MCF 10A (cell line): ENCODE data around the gene MAEA. TPM values are rescaled to one million over a fixed set of nuclear protein-coding genes. Genes with fewer than 3 reads are reported as not detected.
A peak's percentile ranks its signal among the peaks of the same experiment; 100 is the strongest.

ENCODE experiments used
- BruUV-seq: library from RNA; stranded (reverse); fragments of 400-500 nt; replicated peaks from 2 replicates; lab custom pipeline; 2021; lab: Mats Ljungman, UMichigan
- CTCF ChIA-PET: fragments of 300-600 bp; sonication (Branson Sonifier 250); formaldehyde crosslinking; extraction: SDS; loops from one replicate; lab custom pipeline; 2021; ENCODE audit warnings: antibody characterized with exemption, inconsistent platforms; lab: Yijun Ruan, JAX
- POLR2A ChIA-PET: fragments of 300-600, 350-650 bp; sonication (Branson Sonifier 250); formaldehyde crosslinking; extraction: SDS; loops from one replicate; lab custom pipeline; 2020; ENCODE audit warnings: antibody characterized with exemption, inconsistent platforms; lab: Yijun Ruan, JAX
- DNase-seq: peaks from one replicate; pipeline ENCODE4 v3.0.0-alpha.2; 2018; ENCODE audit not compliant: unreplicated experiment
- H3K27ac Mint-ChIP-seq: one replicate; pipeline ENCODE4 v1.8.0; 2022; ENCODE audit warnings: mild to moderate bottlenecking, low read depth, mixed read lengths; ENCODE audit not compliant: unreplicated experiment
- H3K27me3 Mint-ChIP-seq: one replicate; pipeline ENCODE4 v1.8.0; 2022; ENCODE audit warnings: mixed read lengths; ENCODE audit not compliant: insufficient read depth, unreplicated experiment
- H3K36me3 Mint-ChIP-seq: one replicate; pipeline ENCODE4 v1.8.0; 2022; ENCODE audit warnings: mild to moderate bottlenecking, moderate library complexity, mixed read lengths; ENCODE audit not compliant: insufficient read depth, unreplicated experiment
- H3K4me1 Mint-ChIP-seq: one replicate; pipeline ENCODE4 v1.8.0; 2022; ENCODE audit warnings: mixed read lengths; ENCODE audit not compliant: insufficient read depth, unreplicated experiment
- H3K4me3 Mint-ChIP-seq: one replicate; pipeline ENCODE4 v1.8.0; 2022; ENCODE audit warnings: mild to moderate bottlenecking, moderate library complexity, mixed read lengths; ENCODE audit not compliant: unreplicated experiment
- H3K9me3 Mint-ChIP-seq: one replicate; pipeline ENCODE4 v1.8.0; 2022; ENCODE audit warnings: mixed read lengths; ENCODE audit not compliant: unreplicated experiment
- intact Hi-C: fragments of 100-400 bp; cut with micrococcal nuclease; formaldehyde crosslinking; loops from 2 replicates; pipeline ENCODE4 v1.14.1; 2022
- total RNA-seq: library from RNA; stranded (reverse); gene quantifications from 2 replicates; pipeline ENCODE4 v1.2.3, GENCODE V29; 2022
- TF ChIP-seq, protein P1 (sequence below): fragments of 200-600 bp; IDR thresholded peaks from one replicate; pipeline ENCODE4 v1.8.0; 2022; ENCODE audit warnings: antibody characterized with exemption, mild to moderate bottlenecking; ENCODE audit not compliant: unreplicated experiment

Gene MAEA
- total RNA-seq, 1 experiment from 2014 or later, result 89.6 TPM

DNA sequence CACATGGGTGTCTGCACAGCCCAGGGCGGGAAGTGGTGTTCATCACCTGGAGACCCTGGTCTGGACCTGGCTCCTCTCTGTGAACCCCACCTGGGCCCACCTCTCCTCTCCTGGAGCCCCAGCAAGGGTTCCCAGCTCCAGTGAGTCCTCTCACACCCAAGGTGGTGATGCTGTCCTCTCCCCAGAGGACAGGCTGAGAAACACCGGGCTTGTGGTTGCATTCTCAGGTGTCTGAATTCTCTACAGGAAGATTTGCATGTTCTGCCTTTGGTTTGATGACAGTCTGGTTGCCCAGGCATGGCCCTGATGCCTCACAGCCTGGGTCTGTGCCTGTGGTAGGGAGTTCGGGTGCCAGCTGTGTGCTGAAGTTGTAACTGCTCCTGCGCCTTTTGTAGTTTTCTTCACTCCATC, 3.8 kb downstream of the MAEA start:
- ChIA-PET CTCF (interaction anchor here (0.6 to 1.0 kb wide), 2 partner anchors 25 to 239 kb away, joined by 3 to 5 read pairs; no protein-coding TSS in a partner anchor), POLR2A (interaction anchor here (1.2 kb wide), 1 partner anchor 13 kb away, joined by 3 read pairs; no protein-coding TSS in a partner anchor)
- no peak for DNase-seq
- peaks cover 8% of the 10 kb centered on the region for H3K36me3 Mint-ChIP-seq
- BruUV-seq, result no TSS peak
- no peak overlapping the region for H3K4me3 Mint-ChIP-seq
- H3K27ac Mint-ChIP-seq, result no peak overlapping the region
- H3K9me3 Mint-ChIP-seq, result no peaks in the 10 kb centered on the region
- TF ChIP-seq, protein P1, sequence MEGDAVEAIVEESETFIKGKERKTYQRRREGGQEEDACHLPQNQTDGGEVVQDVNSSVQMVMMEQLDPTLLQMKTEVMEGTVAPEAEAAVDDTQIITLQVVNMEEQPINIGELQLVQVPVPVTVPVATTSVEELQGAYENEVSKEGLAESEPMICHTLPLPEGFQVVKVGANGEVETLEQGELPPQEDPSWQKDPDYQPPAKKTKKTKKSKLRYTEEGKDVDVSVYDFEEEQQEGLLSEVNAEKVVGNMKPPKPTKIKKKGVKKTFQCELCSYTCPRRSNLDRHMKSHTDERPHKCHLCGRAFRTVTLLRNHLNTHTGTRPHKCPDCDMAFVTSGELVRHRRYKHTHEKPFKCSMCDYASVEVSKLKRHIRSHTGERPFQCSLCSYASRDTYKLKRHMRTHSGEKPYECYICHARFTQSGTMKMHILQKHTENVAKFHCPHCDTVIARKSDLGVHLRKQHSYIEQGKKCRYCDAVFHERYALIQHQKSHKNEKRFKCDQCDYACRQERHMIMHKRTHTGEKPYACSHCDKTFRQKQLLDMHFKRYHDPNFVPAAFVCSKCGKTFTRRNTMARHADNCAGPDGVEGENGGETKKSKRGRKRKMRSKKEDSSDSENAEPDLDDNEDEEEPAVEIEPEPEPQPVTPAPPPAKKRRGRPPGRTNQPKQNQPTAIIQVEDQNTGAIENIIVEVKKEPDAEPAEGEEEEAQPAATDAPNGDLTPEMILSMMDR, result no peak
- intact Hi-C loops, result no loop called here
- no peaks in the 10 kb centered on the region for H3K27me3 Mint-ChIP-seq
- H3K4me1 Mint-ChIP-seq, result peaks cover 26% of the 10 kb centered on the region

DNA sequence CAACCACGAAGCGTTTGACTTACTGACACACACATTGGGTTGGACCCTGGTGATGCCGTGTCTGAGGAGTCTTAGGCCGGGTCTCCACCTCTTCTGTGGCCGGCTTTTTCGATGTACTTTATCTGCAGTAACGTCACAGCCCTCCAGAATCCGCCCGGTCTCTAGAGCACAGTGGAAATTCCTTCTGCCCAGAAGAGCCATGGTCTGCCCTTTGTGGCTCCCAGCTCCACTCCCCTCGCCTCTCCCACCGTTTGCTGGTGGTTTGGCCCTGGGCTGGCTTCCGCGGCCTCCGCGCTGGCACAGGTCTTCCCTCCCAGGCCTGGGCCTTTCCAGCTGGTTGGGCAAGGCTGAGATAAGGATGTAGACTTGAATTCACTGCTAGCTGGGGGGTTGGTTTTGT, 4.3 kb downstream of the MAEA start:
- Mint-ChIP-seq H3K9me3 (no peaks in the 10 kb centered on the region), H3K27ac (no peak overlapping the region), H3K4me3 (no peak overlapping the region), H3K27me3 (no peaks in the 10 kb centered on the region), H3K4me1 (peaks cover 25% of the 10 kb centered on the region), H3K36me3 (peaks cover 12% of the 10 kb centered on the region)
- TF ChIP-seq, protein P1, result no peak
- intact Hi-C loops, result no loop called here
- BruUV-seq, result no TSS peak
- POLR2A ChIA-PET, result no interaction called here
- CTCF ChIA-PET, result interaction anchor here (0.6 to 0.7 kb wide), 3 partner anchors 240 to 402 kb away, joined by 3 to 5 read pairs (median 4); no protein-coding TSS in a partner anchor
- DNase-seq, result no peak

DNA sequence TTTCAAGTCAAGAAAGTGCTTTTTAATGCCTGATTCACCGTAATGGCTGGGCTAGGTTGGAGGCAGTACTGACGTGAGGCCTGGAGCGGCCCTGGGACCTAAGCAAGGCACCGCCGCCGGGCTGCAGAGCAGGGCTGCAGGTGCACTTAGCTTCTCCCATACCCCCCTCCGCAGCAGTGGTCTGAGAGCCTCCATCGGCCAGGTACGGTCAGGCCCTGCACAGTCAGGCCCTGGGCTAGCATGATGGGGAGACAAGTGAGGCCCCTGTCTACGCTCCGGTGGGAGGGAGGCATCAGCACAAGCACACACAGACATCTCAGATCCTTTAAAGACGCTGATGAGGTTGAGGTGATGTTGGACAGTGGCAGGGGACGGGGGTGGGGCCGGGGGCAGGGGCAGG, 4.7 kb downstream of the MAEA start:
- no peak for DNase-seq
- Mint-ChIP-seq H3K36me3 (peaks cover 16% of the 10 kb centered on the region), H3K27ac (peak overlapping the region; percentile 71), H3K4me1 (peaks cover 30% of the 10 kb centered on the region), H3K27me3 (no peaks in the 10 kb centered on the region), H3K9me3 (no peaks in the 10 kb centered on the region), H3K4me3 (no peak overlapping the region)
- ChIA-PET POLR2A (no interaction called here), CTCF (interaction anchor here (0.7 kb wide), 2 partner anchors 396 to 402 kb away, joined by 3 to 4 read pairs; no protein-coding TSS in a partner anchor)
- TF ChIP-seq, protein P1, result no peak
- intact Hi-C loops, result no loop called here
- no TSS peak for BruUV-seq

DNA sequence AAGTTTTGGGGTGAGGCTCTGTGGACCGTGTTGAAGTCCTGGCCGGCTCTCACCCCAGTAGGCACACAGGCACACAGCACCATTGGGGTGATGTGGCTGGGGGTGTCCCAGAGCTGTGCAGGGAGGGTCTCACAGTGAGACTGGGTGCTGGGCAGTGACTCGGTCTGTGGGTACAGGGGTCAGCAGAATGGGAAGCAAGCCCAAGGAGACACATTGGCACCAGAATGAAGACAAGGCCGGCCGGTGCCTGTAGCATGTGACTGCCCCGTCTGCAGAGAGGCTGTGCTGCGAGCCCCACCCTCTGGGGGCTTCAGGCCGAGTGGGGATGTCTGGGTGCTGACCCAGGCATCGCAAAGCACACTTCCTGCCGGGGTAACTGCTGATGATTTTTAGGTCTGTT, 5.2 kb downstream of the MAEA start:
- no TSS peak for BruUV-seq
- POLR2A ChIA-PET, result no interaction called here
- TF ChIP-seq, protein P1, result no peak
- intact Hi-C loops, result no loop called here
- Mint-ChIP-seq H3K27me3 (no peaks in the 10 kb centered on the region), H3K9me3 (no peaks in the 10 kb centered on the region), H3K27ac (peak overlapping the region; percentile 71), H3K4me3 (no peak overlapping the region), H3K4me1 (peaks cover 34% of the 10 kb centered on the region), H3K36me3 (peaks cover 19% of the 10 kb centered on the region)
- CTCF ChIA-PET, result no interaction called here
- no peak for DNase-seq
